DOHH2 (cell line): ENCODE results near the gene EPHA5.

Experiments used
- H3F3A ChIP-seq: fragments of 200-600 bp; sonication (generic), shearing (Covaris generic); 2 replicates; pipeline ENCODE4 v1.6.0; 2016; ENCODE audit warnings: antibody characterized with exemption, mild to moderate bottlenecking; ENCODE audit not compliant: control insufficient read depth, insufficient read depth
- H3K27ac ChIP-seq: fragments of 200-600 bp; sonication (generic); 2 replicates; pipeline ENCODE4 v1.5.1; 2014; ENCODE audit warnings: low read depth, mild to moderate bottlenecking, low read length, moderate library complexity
- H3K27me3 ChIP-seq: fragments of 200-600 bp; sonication (generic); 2 replicates; pipeline ENCODE4 v1.6.1; 2014; ENCODE audit warnings: mild to moderate bottlenecking, low read length, mixed read lengths; ENCODE audit not compliant: control insufficient read depth
- H3K36me3 ChIP-seq: fragments of 200-600 bp; sonication (generic); 2 replicates; pipeline ENCODE4 v1.6.1; 2014; ENCODE audit warnings: mild to moderate bottlenecking, low read length, moderate library complexity, mixed read lengths; ENCODE audit not compliant: control insufficient read depth
- H3K4me1 ChIP-seq: fragments of 200-600 bp; sonication (generic); 2 replicates; pipeline ENCODE4 v1.6.1; 2014; ENCODE audit warnings: mild to moderate bottlenecking, low read length, mixed read lengths; ENCODE audit not compliant: control insufficient read depth
- H3K4me2 ChIP-seq: fragments of 200-600 bp; sonication (generic); 2 replicates; pipeline ENCODE4 v1.6.0; 2014; ENCODE audit warnings: mild to moderate bottlenecking, low read length, moderate library complexity
- H3K4me3 ChIP-seq: fragments of 200-600 bp; sonication (generic); 2 replicates; pipeline ENCODE4 v1.5.1; 2014; ENCODE audit warnings: mild to moderate bottlenecking, low read length, mixed read lengths
- H3K79me2 ChIP-seq: fragments of 200-600 bp; sonication (generic); 2 replicates; pipeline ENCODE4 v1.6.1; 2014; ENCODE audit warnings: mild to moderate bottlenecking, low read length, mixed read lengths; ENCODE audit not compliant: control insufficient read depth
- H3K9me2 ChIP-seq: fragments of 200-600 bp; sonication (generic); replicated peaks from 2 replicates; pipeline ENCODE4 v1.6.1; 2014; ENCODE audit warnings: mild to moderate bottlenecking, low read length, mixed read lengths; ENCODE audit not compliant: control insufficient read depth
- H3K9me3 ChIP-seq: fragments of 200-600 bp; sonication (generic); 2 replicates; pipeline ENCODE4 v1.6.1; 2014; ENCODE audit warnings: antibody characterized with exemption, low read length, mixed read lengths; ENCODE audit not compliant: control insufficient read depth, insufficient read depth
- H4K20me1 ChIP-seq: fragments of 200-600 bp; sonication (generic); 2 replicates; pipeline ENCODE4 v1.6.0; 2014; ENCODE audit warnings: low read depth, mild to moderate bottlenecking, antibody characterized with exemption, low read length, moderate library complexity; ENCODE audit not compliant: control insufficient read depth, insufficient read depth
- EZH2phosphoT487 ChIP-seq: fragments of 200-600 bp; sonication (generic); IDR thresholded peaks from 2 replicates; pipeline ENCODE4 v1.6.1; 2017; ENCODE audit warnings: borderline replicate concordance, mild to moderate bottlenecking, antibody characterized with exemption, low read length, moderate library complexity, mixed read lengths
- TF ChIP-seq, protein P1 (sequence below): fragments of 200-600 bp; sonication (generic); IDR thresholded peaks from one replicate; pipeline ENCODE4 v1.5.1; 2014; ENCODE audit warnings: antibody characterized with exemption, mild to moderate bottlenecking, low read depth, low read length; ENCODE audit not compliant: poor library complexity, severe bottlenecking

EPHA5 gene

DNA sequence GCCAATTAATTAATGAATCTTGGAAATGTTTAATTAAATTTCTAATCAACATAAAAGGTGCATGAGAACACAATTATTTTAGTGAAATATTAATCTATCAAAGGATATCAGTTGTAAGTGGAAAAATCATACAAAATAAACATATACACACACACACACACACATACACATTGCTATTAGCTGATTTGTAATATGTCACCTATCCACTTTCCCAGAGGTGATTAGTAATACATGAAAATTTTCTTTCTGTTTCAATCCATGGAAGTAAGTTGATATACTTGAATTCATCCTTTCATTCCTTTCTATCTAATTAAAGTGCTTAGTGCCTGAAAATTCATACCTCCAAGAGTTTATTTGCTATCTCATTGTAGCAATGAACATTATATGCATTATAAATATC lies 213.7 kb downstream of the EPHA5 start:
- no peak overlapping the region for H3K4me3 ChIP-seq
- H3F3A ChIP-seq = no peaks in the 10 kb centered on the region
- H3K27me3 ChIP-seq = no peaks in the 10 kb centered on the region
- no peaks in the 10 kb centered on the region for H3K36me3 ChIP-seq
- H3K4me2 ChIP-seq = no peak overlapping the region
- no peaks in the 10 kb centered on the region for H3K4me1 ChIP-seq
- no peaks in the 10 kb centered on the region for H3K9me2 ChIP-seq
- TF ChIP-seq EZH2phosphoT487 = no peak
- TF ChIP-seq, protein P1, sequence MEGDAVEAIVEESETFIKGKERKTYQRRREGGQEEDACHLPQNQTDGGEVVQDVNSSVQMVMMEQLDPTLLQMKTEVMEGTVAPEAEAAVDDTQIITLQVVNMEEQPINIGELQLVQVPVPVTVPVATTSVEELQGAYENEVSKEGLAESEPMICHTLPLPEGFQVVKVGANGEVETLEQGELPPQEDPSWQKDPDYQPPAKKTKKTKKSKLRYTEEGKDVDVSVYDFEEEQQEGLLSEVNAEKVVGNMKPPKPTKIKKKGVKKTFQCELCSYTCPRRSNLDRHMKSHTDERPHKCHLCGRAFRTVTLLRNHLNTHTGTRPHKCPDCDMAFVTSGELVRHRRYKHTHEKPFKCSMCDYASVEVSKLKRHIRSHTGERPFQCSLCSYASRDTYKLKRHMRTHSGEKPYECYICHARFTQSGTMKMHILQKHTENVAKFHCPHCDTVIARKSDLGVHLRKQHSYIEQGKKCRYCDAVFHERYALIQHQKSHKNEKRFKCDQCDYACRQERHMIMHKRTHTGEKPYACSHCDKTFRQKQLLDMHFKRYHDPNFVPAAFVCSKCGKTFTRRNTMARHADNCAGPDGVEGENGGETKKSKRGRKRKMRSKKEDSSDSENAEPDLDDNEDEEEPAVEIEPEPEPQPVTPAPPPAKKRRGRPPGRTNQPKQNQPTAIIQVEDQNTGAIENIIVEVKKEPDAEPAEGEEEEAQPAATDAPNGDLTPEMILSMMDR = no peak
- H4K20me1 ChIP-seq = no peaks in the 10 kb centered on the region
- H3K9me3 ChIP-seq = no peaks in the 10 kb centered on the region
- no peak overlapping the region for H3K27ac ChIP-seq
- H3K79me2 ChIP-seq = no peaks in the 10 kb centered on the region

- no peaks in the 10 kb centered on the region for H4K20me1 ChIP-seq
- H3K4me3 ChIP-seq = no peak overlapping the region
- H3K4me2 ChIP-seq = no peak overlapping the region
- no peaks in the 10 kb centered on the region for H3K4me1 ChIP-seq
- H3K27me3 ChIP-seq = no peaks in the 10 kb centered on the region
- H3K36me3 ChIP-seq = no peaks in the 10 kb centered on the region
- no peaks in the 10 kb centered on the region for H3F3A ChIP-seq
- H3K27ac ChIP-seq = no peak overlapping the region
- H3K9me2 ChIP-seq = no peaks in the 10 kb centered on the region
- H3K9me3 ChIP-seq = no peaks in the 10 kb centered on the region
- TF ChIP-seq EZH2phosphoT487 = no peak
- TF ChIP-seq, protein P1 = no peak
- no peaks in the 10 kb centered on the region for H3K79me2 ChIP-seq
Measured at GRCh38 chr4:65453398-65453797, 216.9 kb downstream of the EPHA5 start.

GRCh38 chr4:65450899-65451298 lies 219.4 kb downstream of the EPHA5 start:
- H3F3A ChIP-seq = no peaks in the 10 kb centered on the region
- H3K4me2 ChIP-seq = no peak overlapping the region
- TF ChIP-seq, protein P1 = no peak
- H3K9me2 ChIP-seq = no peaks in the 10 kb centered on the region
- H3K4me1 ChIP-seq = no peaks in the 10 kb centered on the region
- H3K27me3 ChIP-seq = no peaks in the 10 kb centered on the region
- no peak overlapping the region for H3K27ac ChIP-seq
- H3K4me3 ChIP-seq = no peak overlapping the region
- no peaks in the 10 kb centered on the region for H3K36me3 ChIP-seq
- H3K79me2 ChIP-seq = no peaks in the 10 kb centered on the region
- H3K9me3 ChIP-seq = no peaks in the 10 kb centered on the region
- H4K20me1 ChIP-seq = no peaks in the 10 kb centered on the region

- Histone ChIP-seq H3K4me1 (no peaks in the 10 kb centered on the region), H3K9me3 (no peaks in the 10 kb centered on the region), H3K79me2 (no peaks in the 10 kb centered on the region), H3K27ac (no peak overlapping the region), H3F3A (no peaks in the 10 kb centered on the region), H4K20me1 (no peaks in the 10 kb centered on the region), H3K4me2 (no peak overlapping the region), H3K4me3 (no peak overlapping the region), H3K36me3 (no peaks in the 10 kb centered on the region), H3K27me3 (no peaks in the 10 kb centered on the region), H3K9me2 (no peaks in the 10 kb centered on the region)
- TF ChIP-seq, protein P1 = no peak
- TF ChIP-seq EZH2phosphoT487 = no peak
Measured at GRCh38 chr4:65437102-65437501, 233.2 kb downstream of the EPHA5 start.
